ENCODE results near the gene NEK1. TPM values are rescaled to one million over a fixed set of nuclear protein-coding genes. Genes with fewer than 3 reads are reported as not detected.

Gene NEK1
- total RNA-seq, 1 donor from 2014 or later: 13.0 TPM

DNA sequence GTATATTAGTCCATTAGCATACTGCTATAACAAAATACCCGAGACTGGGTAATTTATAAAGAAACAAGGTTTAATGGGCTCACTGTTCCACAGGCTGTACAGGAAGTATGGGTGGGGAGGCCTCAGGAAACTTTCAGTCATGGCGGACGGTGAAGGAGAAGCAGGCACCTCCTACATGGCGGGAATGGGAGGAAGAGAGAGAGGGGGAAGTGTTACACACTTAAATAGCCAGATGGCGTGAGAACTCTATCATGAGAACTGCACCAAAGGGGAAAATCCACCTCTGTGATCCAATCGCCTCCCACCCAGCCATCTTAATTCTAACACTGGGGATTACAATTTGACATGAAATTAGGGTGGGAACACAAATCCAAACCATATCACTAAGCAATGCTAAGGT, 242.7 kb downstream of the NEK1 start:
- Histone ChIP-seq H3K4me3 (ENCODE audit: insufficient read depth, low read depth, low read length) (no peak overlapping the region), H3K79me2 (ENCODE audit: insufficient read depth, low read length) (no peaks in the 10 kb centered on the region), H3K9ac (ENCODE audit: low read length) (no peak overlapping the region), H4K20me1 (ENCODE audit: insufficient read depth, low read length) (no peaks in the 10 kb centered on the region), H3K27me3 (ENCODE audit: insufficient read depth, low read length) (no peaks in the 10 kb centered on the region), H2AFZ (ENCODE audit: low read depth, low read length) (no peak overlapping the region), H3K27ac (ENCODE audit: low read depth, low read length) (no peak overlapping the region), H3K4me2 (ENCODE audit: low read length) (no peak overlapping the region), H3K36me3 (ENCODE audit: insufficient read depth, low read length) (no peaks in the 10 kb centered on the region), H3K9me3 (ENCODE audit: insufficient read depth, low read depth, low read length) (peaks cover 3% of the 10 kb centered on the region), H3K4me1 (ENCODE audit: insufficient read depth, low read length) (no peaks in the 10 kb centered on the region)
- FAIRE-seq (no peak), DNase-seq (ENCODE audit: low read depth) (no peak)
- H3K4me1 Mint-ChIP-seq (ENCODE audit: low read depth, unreplicated experiment): no peaks in the 10 kb centered on the region
- H3K27ac Mint-ChIP-seq (ENCODE audit: unreplicated experiment): no peak overlapping the region
- no peaks in the 10 kb centered on the region for H3K9me3 Mint-ChIP-seq (ENCODE audit: unreplicated experiment)
- no peaks in the 10 kb centered on the region for H3K27me3 Mint-ChIP-seq (ENCODE audit: low read depth, unreplicated experiment)
- H3K4me3 Mint-ChIP-seq (ENCODE audit: unreplicated experiment): no peak overlapping the region
- H3K36me3 Mint-ChIP-seq (ENCODE audit: low read depth, unreplicated experiment): no peaks in the 10 kb centered on the region
- TF ChIP-seq EZH2 (IDR thresholded peaks at IDR 0.05; ENCODE audit: insufficient read depth, low read length): no peak
- TF ChIP-seq, protein P1, sequence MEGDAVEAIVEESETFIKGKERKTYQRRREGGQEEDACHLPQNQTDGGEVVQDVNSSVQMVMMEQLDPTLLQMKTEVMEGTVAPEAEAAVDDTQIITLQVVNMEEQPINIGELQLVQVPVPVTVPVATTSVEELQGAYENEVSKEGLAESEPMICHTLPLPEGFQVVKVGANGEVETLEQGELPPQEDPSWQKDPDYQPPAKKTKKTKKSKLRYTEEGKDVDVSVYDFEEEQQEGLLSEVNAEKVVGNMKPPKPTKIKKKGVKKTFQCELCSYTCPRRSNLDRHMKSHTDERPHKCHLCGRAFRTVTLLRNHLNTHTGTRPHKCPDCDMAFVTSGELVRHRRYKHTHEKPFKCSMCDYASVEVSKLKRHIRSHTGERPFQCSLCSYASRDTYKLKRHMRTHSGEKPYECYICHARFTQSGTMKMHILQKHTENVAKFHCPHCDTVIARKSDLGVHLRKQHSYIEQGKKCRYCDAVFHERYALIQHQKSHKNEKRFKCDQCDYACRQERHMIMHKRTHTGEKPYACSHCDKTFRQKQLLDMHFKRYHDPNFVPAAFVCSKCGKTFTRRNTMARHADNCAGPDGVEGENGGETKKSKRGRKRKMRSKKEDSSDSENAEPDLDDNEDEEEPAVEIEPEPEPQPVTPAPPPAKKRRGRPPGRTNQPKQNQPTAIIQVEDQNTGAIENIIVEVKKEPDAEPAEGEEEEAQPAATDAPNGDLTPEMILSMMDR (IDR thresholded peaks at IDR 0.05; ENCODE audit: insufficient read depth, low read depth, low read length): no peak

DNA sequence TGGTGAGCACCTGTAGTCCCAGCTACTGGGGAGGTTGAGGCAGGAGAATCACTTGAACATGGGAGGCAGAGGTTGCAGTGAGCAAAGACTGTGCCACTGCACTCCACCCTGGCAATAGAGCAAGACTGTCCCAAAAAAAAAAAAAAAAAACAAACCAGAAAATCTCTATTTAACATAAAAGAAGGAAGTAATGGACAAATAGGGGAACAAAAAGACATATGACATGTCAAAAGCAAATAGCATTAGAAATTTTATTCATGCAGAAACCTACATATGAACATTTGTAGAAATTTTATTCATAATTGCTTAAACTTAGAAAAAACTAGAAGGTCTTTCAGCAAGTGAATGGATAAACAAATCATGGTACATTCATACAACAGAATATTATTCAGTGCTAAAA, 244.6 kb downstream of the NEK1 start:
- H3K4me1 Mint-ChIP-seq (ENCODE audit: low read depth, unreplicated experiment): peaks cover 3% of the 10 kb centered on the region
- no peak for TF ChIP-seq EZH2 (IDR thresholded peaks at IDR 0.05; ENCODE audit: insufficient read depth, low read length)
- TF ChIP-seq, protein P1 (IDR thresholded peaks at IDR 0.05; ENCODE audit: insufficient read depth, low read depth, low read length): no peak
- no peaks in the 10 kb centered on the region for H3K9me3 Mint-ChIP-seq (ENCODE audit: unreplicated experiment)
- FAIRE-seq: no peak
- Histone ChIP-seq H3K4me1 (ENCODE audit: insufficient read depth, low read length) (peaks cover 3% of the 10 kb centered on the region), H3K9me3 (ENCODE audit: insufficient read depth, low read depth, low read length) (peaks cover 3% of the 10 kb centered on the region), H3K36me3 (ENCODE audit: insufficient read depth, low read length) (no peaks in the 10 kb centered on the region), H4K20me1 (ENCODE audit: insufficient read depth, low read length) (no peaks in the 10 kb centered on the region), H3K4me3 (ENCODE audit: insufficient read depth, low read depth, low read length) (no peak overlapping the region), H3K27ac (ENCODE audit: low read depth, low read length) (no peak overlapping the region), H3K27me3 (ENCODE audit: insufficient read depth, low read length) (no peaks in the 10 kb centered on the region), H3K9ac (ENCODE audit: low read length) (no peak overlapping the region), H3K79me2 (ENCODE audit: insufficient read depth, low read length) (no peaks in the 10 kb centered on the region), H3K4me2 (ENCODE audit: low read length) (no peak overlapping the region), H2AFZ (ENCODE audit: low read depth, low read length) (no peak overlapping the region)
- H3K4me3 Mint-ChIP-seq (ENCODE audit: unreplicated experiment): no peak overlapping the region
- H3K27me3 Mint-ChIP-seq (ENCODE audit: low read depth, unreplicated experiment): no peaks in the 10 kb centered on the region
- DNase-seq (ENCODE audit: low read depth): no peak
- H3K36me3 Mint-ChIP-seq (ENCODE audit: low read depth, unreplicated experiment): no peaks in the 10 kb centered on the region
- H3K27ac Mint-ChIP-seq (ENCODE audit: unreplicated experiment): no peak overlapping the region

DNA sequence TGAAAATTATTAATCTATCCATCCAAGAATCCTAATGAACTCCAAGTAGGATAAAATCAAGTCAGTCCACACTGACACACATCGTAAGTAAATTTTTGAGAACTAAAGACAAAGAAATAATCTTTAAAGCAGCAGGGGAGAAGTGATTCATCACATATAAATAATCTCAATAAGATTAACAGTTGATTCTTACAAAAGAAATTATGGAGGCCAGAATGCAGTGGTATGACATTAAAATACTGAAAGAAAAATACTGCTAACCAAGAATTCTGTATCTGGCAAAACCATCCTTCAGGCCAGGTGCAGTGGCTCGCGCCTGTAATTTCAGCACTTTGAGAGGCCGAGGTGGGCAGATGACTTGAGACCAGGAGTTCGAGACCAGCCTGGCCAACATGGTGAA, 245.6 kb downstream of the NEK1 start:
- Histone ChIP-seq H3K4me3 (ENCODE audit: insufficient read depth, low read depth, low read length) (no peak overlapping the region), H3K27me3 (ENCODE audit: insufficient read depth, low read length) (no peaks in the 10 kb centered on the region), H3K79me2 (ENCODE audit: insufficient read depth, low read length) (no peaks in the 10 kb centered on the region), H4K20me1 (ENCODE audit: insufficient read depth, low read length) (no peaks in the 10 kb centered on the region), H2AFZ (ENCODE audit: low read depth, low read length) (no peak overlapping the region), H3K9me3 (ENCODE audit: insufficient read depth, low read depth, low read length) (peaks cover 3% of the 10 kb centered on the region), H3K4me2 (ENCODE audit: low read length) (no peak overlapping the region), H3K36me3 (ENCODE audit: insufficient read depth, low read length) (no peaks in the 10 kb centered on the region), H3K27ac (ENCODE audit: low read depth, low read length) (no peak overlapping the region), H3K9ac (ENCODE audit: low read length) (no peak overlapping the region), H3K4me1 (ENCODE audit: insufficient read depth, low read length) (peaks cover 3% of the 10 kb centered on the region)
- no peaks in the 10 kb centered on the region for H3K36me3 Mint-ChIP-seq (ENCODE audit: low read depth, unreplicated experiment)
- no peaks in the 10 kb centered on the region for H3K9me3 Mint-ChIP-seq (ENCODE audit: unreplicated experiment)
- TF ChIP-seq EZH2 (IDR thresholded peaks at IDR 0.05; ENCODE audit: insufficient read depth, low read length): no peak
- TF ChIP-seq, protein P1 (IDR thresholded peaks at IDR 0.05; ENCODE audit: insufficient read depth, low read depth, low read length): no peak
- peaks cover 3% of the 10 kb centered on the region for H3K4me1 Mint-ChIP-seq (ENCODE audit: low read depth, unreplicated experiment)
- DNase-seq (ENCODE audit: low read depth) (no peak), FAIRE-seq (no peak)
- no peak overlapping the region for H3K27ac Mint-ChIP-seq (ENCODE audit: unreplicated experiment)
- no peak overlapping the region for H3K4me3 Mint-ChIP-seq (ENCODE audit: unreplicated experiment)
- no peaks in the 10 kb centered on the region for H3K27me3 Mint-ChIP-seq (ENCODE audit: low read depth, unreplicated experiment)

Measured in astrocyte (in vitro differentiated cells and primary cell).